Measurements from ENCODE around the gene TMA7B.

The TMA7B gene

GRCh38 chr22:40004836-40005235 is 44.6 kb downstream of the TMA7B start:
- DNase-seq = no peak

GRCh38 chr22:40006641-40007040 is 46.4 kb downstream of the TMA7B start:
- DNase-seq = no peak

- no peak for DNase-seq
Measured at GRCh38 chr22:40007853-40008710, 47.9 kb downstream of the TMA7B start.

GRCh38 chr22:40008726-40009291 is 48.6 kb downstream of the TMA7B start:
- no peak for DNase-seq

GRCh38 chr22:40009292-40009774 is 49.1 kb downstream of the TMA7B start:
- DNase-seq = peak; percentile 39

GRCh38 chr22:40009951-40010671 is 49.9 kb downstream of the TMA7B start:
- DNase-seq = no peak

GRCh38 chr22:40010746-40011145 is 50.5 kb downstream of the TMA7B start:
- no peak for DNase-seq

All from hematopoietic multipotent progenitor cell treated with erythropoietin and hydrocortisone succinate and interleukin-3 and kit ligand, for 8 days (in vitro differentiated cells).